Endothelial cell (in vitro differentiated cells): ENCODE data around the gene AMPD2. TPM values are rescaled to one million over a fixed set of nuclear protein-coding genes. Genes with fewer than 3 reads are reported as not detected.

Experiments used
- DNase-seq: peaks from one replicate; pipeline ENCODE4 v3.0.0; 2021; ENCODE audit warnings: low spot score
- H3K27ac Mint-ChIP-seq: one replicate; pipeline ENCODE4 v1.8.0; 2021; ENCODE audit warnings: mixed read lengths, inconsistent platforms; ENCODE audit not compliant: unreplicated experiment
- H3K27me3 Mint-ChIP-seq: one replicate; pipeline ENCODE4 v1.8.0; 2021; ENCODE audit warnings: mild to moderate bottlenecking, moderate library complexity, mixed read lengths, inconsistent platforms; ENCODE audit not compliant: unreplicated experiment
- H3K36me3 Mint-ChIP-seq: one replicate; pipeline ENCODE4 v1.8.0; 2021; ENCODE audit warnings: mild to moderate bottlenecking, low read depth, mixed read lengths, inconsistent platforms; ENCODE audit not compliant: unreplicated experiment
- H3K4me1 Mint-ChIP-seq: one replicate; pipeline ENCODE4 v1.8.0; 2021; ENCODE audit warnings: mild to moderate bottlenecking, mixed read lengths, inconsistent platforms; ENCODE audit not compliant: unreplicated experiment
- H3K4me3 Mint-ChIP-seq: one replicate; pipeline ENCODE4 v1.8.0; 2021; ENCODE audit warnings: mild to moderate bottlenecking, mixed read lengths, inconsistent platforms; ENCODE audit not compliant: unreplicated experiment
- H3K9me3 Mint-ChIP-seq: one replicate; pipeline ENCODE4 v1.8.0; 2021; ENCODE audit warnings: mixed read lengths, inconsistent platforms; ENCODE audit not compliant: unreplicated experiment
- total RNA-seq: library from RNA; stranded (reverse); fragmentation: NEBNext Ultra II Directional; extraction: Animal tissue kit (Norgen Biotek cat#: 25700); gene quantifications from one replicate; pipeline ENCODE4 v1.2.1, GENCODE V29; 2021; ENCODE audit not compliant: unreplicated experiment
- TF ChIP-seq, protein P1 (sequence below): fragments of 200-600 bp; sonication (generic); IDR thresholded peaks from one replicate; pipeline ENCODE4 v1.5.0; 2021; ENCODE audit warnings: antibody characterized with exemption; ENCODE audit not compliant: unreplicated experiment

Gene AMPD2
- total RNA-seq, 1 donor from 2014 or later: 92.7 TPM

DNA sequence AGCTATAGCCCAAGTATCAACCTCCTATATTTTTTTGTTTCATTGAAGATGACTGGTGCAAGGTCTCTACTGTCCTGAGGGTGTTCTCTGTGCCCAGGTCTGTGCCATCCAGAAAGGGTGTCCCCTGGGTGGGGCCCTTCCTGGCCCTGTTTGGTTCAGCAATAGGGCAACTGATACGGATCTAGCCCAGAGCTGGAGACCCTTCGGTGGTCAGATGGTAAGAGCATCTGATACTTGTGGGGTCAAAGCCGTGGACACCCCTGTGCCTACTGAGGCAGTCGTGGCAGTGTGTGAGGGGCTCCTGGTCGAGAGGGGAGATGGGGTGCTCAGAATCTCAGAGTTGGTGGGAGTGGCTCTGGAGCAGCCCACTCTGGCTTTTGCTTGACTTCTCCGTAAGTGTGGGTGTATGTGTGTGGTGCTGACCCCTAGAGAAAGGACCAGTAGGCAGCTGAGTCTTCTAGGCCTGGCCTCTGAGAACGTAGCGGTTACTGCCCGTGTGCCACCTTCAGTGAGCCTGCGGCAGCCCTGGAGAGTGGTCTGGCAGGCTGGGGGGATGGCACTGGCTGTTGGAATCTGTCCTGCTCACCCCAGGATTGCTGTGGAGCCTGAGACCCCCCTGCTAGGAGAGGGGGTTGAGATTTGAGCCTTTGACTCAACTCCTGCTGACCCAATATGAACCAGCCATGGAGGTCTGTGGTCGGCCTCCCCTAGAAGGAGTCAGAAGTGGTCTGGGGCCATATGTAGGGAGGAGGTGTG, 2.7 kb downstream of the AMPD2 start:
- peak overlapping the region; percentile 89 for H3K27ac Mint-ChIP-seq
- peaks cover under 1% of the 10 kb centered on the region for H3K36me3 Mint-ChIP-seq
- H3K27me3 Mint-ChIP-seq: peaks cover 26% of the 10 kb centered on the region
- TF ChIP-seq, protein P1, sequence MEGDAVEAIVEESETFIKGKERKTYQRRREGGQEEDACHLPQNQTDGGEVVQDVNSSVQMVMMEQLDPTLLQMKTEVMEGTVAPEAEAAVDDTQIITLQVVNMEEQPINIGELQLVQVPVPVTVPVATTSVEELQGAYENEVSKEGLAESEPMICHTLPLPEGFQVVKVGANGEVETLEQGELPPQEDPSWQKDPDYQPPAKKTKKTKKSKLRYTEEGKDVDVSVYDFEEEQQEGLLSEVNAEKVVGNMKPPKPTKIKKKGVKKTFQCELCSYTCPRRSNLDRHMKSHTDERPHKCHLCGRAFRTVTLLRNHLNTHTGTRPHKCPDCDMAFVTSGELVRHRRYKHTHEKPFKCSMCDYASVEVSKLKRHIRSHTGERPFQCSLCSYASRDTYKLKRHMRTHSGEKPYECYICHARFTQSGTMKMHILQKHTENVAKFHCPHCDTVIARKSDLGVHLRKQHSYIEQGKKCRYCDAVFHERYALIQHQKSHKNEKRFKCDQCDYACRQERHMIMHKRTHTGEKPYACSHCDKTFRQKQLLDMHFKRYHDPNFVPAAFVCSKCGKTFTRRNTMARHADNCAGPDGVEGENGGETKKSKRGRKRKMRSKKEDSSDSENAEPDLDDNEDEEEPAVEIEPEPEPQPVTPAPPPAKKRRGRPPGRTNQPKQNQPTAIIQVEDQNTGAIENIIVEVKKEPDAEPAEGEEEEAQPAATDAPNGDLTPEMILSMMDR: no peak
- H3K4me3 Mint-ChIP-seq: peak overlapping the region; percentile 90
- H3K9me3 Mint-ChIP-seq: no peaks in the 10 kb centered on the region
- H3K4me1 Mint-ChIP-seq: peaks cover 38% of the 10 kb centered on the region
- no peak for DNase-seq

DNA sequence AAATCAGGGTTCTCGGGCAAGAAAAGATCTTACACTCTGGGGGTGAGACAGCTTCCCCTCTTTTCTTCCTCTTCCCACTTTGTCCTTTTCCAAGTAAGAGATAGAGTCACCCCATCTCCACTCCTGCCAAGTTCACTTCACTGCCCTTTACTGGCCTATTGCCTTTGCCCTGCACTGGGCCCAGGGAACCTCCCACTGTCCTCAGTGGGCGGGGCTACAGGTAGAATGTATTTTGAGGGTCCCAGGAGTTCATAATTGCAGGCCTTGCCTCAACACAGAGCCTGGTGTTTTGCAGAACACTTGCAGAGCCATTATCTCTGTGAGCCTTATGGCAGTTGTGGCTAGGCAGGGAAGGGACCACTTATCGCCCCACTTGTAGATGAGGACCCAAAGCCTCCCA, 3.3 kb downstream of the AMPD2 start:
- peaks cover 34% of the 10 kb centered on the region for H3K4me1 Mint-ChIP-seq
- H3K27me3 Mint-ChIP-seq: peaks cover 30% of the 10 kb centered on the region
- peaks cover 6% of the 10 kb centered on the region for H3K36me3 Mint-ChIP-seq
- TF ChIP-seq, protein P1: no peak
- no peak for DNase-seq
- peak overlapping the region; percentile 89 for H3K27ac Mint-ChIP-seq
- H3K4me3 Mint-ChIP-seq: no peak overlapping the region
- H3K9me3 Mint-ChIP-seq: no peaks in the 10 kb centered on the region

DNA sequence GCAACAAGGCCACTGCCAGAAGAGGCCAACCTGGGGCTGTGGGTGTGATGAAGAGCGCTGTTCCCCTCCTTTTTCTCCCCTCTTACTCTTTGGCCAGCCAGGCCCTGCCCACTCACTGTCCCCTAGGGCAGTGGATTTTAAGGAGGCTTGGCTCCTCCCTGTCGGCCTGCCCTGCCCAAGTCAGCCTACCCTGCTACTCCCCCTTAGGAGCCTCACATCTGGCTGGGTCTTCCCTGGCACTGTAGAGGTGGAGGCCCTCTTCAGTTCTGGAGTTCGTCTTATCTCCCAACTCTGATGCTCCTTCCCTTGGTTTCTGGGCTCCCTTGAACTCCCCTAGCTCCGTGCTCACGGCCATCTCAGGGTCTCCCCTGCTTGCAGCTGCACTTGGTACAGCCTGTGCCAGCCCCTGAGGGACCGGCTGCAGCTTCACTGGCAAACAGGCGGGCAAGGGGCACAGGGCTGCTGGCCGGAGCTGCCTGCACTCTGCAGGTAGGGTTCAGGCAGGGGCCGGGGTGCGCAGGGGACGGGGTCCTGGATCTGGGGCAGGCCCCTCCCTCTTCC, 4.0 kb downstream of the AMPD2 start:
- no peaks in the 10 kb centered on the region for H3K9me3 Mint-ChIP-seq
- peak overlapping the region; percentile 24 for H3K27ac Mint-ChIP-seq
- H3K4me1 Mint-ChIP-seq: peaks cover 31% of the 10 kb centered on the region
- H3K36me3 Mint-ChIP-seq: peaks cover 13% of the 10 kb centered on the region
- TF ChIP-seq, protein P1: no peak
- H3K4me3 Mint-ChIP-seq: no peak overlapping the region
- no peak for DNase-seq
- H3K27me3 Mint-ChIP-seq: peaks cover 30% of the 10 kb centered on the region

DNA sequence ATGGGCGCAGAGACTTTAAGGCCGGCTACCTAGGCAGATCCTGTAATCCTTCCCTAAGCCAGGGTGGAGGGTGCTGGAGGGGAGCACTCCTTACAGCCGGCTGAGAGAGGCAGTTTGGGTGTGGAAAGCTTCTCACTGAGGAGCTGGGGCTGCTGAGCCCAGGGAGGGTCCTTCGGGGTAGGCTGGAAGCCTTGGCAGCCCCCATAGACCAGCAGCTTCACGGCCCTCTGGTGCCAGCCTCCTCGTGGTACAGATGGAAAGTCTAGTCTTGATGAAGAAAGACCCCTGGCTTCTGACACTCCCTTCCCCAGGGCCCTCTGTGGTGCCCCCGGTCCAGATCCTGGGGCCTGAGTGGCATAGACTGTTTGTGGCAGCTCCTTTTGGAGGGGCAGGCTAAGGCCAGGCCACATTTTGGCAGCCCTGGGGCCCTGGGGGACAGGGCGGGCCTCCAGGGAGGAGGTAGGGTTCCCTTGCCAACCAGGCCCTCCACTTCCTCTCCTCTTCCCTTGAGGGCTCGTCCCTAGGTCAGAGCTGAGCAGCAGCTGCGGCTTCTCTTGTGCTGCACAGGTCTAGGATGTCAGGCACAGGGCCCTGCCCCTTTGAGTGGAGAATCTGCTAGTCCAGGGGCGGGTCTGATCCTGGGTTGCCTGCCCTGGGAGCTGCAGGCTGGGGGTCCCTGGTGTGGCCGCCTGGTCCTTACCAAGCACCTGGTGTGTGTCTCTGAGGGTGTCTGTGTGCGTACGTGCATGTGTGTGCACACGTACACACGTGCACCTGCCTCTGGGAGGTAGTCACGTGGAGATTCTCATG, 4.8 kb downstream of the AMPD2 start:
- Mint-ChIP-seq H3K27ac (no peak overlapping the region), H3K4me3 (no peak overlapping the region)
- no peak for DNase-seq

More for the DNA sequence above, 4.8 kb downstream of the AMPD2 start:
- Mint-ChIP-seq H3K36me3 (peaks cover 15% of the 10 kb centered on the region), H3K9me3 (no peaks in the 10 kb centered on the region), H3K27me3 (peaks cover 27% of the 10 kb centered on the region), H3K4me1 (peaks cover 25% of the 10 kb centered on the region)
- TF ChIP-seq, protein P1: no peak
